Measurements from ENCODE around the gene PIK3R2.

GRCh38 chr19:18158467-18158866 is 5.5 kb downstream of the PIK3R2 start:
- TF ChIP-seq GATA2 (IDR thresholded peaks at IDR 0.05; ENCODE audit: low read depth, low read length) (no peak), GATA3 (IDR thresholded peaks at IDR 0.05; ENCODE audit: low read depth, low read length) (no peak)
